ENCODE data around the gene TXLNA. TPM values are rescaled to one million over a fixed set of nuclear protein-coding genes. Genes with fewer than 3 reads are reported as not detected.

The TXLNA gene
- total RNA-seq, 1 donor from 2014 or later = 45.1 TPM

DNA sequence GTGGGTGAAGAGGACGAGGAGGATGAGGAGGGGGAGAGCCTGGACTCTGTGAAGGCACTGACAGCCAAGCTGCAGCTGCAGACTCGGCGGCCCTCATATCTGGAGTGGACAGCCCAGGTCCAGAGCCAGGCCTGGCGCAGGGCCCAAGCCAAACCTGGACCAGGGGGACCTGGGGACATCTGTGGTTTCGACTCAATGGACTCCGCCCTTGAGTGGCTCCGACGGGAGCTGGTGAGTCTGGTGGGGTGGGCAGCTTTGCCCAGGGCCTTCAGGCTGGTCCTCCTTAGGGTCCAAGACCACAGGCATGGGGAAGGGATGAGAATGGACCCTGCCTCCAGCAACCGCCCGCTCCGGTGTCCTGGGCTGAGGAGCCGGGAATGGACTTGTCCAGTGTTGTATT lies 68.0 kb downstream of the TXLNA start:
- peaks cover 61% of the 10 kb centered on the region for H3K4me1 ChIP-seq
- DNase-seq (no peak), ATAC-seq (no peak)
- no peaks in the 10 kb centered on the region for H3K36me3 ChIP-seq
- intact Hi-C loops (cut with DNase I) = no loop called here
- H3K27ac ChIP-seq = peak overlapping the region; percentile 81
- TF ChIP-seq, protein P1, sequence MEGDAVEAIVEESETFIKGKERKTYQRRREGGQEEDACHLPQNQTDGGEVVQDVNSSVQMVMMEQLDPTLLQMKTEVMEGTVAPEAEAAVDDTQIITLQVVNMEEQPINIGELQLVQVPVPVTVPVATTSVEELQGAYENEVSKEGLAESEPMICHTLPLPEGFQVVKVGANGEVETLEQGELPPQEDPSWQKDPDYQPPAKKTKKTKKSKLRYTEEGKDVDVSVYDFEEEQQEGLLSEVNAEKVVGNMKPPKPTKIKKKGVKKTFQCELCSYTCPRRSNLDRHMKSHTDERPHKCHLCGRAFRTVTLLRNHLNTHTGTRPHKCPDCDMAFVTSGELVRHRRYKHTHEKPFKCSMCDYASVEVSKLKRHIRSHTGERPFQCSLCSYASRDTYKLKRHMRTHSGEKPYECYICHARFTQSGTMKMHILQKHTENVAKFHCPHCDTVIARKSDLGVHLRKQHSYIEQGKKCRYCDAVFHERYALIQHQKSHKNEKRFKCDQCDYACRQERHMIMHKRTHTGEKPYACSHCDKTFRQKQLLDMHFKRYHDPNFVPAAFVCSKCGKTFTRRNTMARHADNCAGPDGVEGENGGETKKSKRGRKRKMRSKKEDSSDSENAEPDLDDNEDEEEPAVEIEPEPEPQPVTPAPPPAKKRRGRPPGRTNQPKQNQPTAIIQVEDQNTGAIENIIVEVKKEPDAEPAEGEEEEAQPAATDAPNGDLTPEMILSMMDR (IDR thresholded peaks at IDR 0.05) = no peak
- H3K4me3 ChIP-seq = peak overlapping the region; percentile 43
- peaks cover 4% of the 10 kb centered on the region for H3K27me3 ChIP-seq (ENCODE audit: low read depth)
- no peaks in the 10 kb centered on the region for H3K9me3 ChIP-seq

Other genes with a start within 250 kb of the TXLNA start
- 205 TPM for gene PTP4A2, start 241.3 kb upstream of the TXLNA start, total RNA-seq
- 79.5 TPM for gene KHDRBS1, start 165.8 kb upstream of the TXLNA start, total RNA-seq
- 15.3 TPM for gene TMEM39B, start 106.7 kb upstream of the TXLNA start, total RNA-seq
- 57.1 TPM for gene KPNA6, start 71.6 kb upstream of the TXLNA start, total RNA-seq
- 3.3 TPM for gene CCDC28B, start 20.9 kb downstream of the TXLNA start, total RNA-seq
- gene IQCC, start 26.0 kb downstream of the TXLNA start, total RNA-seq = 2.0 TPM
- gene DCDC2B, start 29.4 kb downstream of the TXLNA start, total RNA-seq = 3.2 TPM
- gene TMEM234, start 42.7 kb downstream of the TXLNA start, total RNA-seq = 24.5 TPM
- 99.4 TPM for gene EIF3I, start 42.7 kb downstream of the TXLNA start, total RNA-seq
- gene FAM167B, start 67.5 kb downstream of the TXLNA start, total RNA-seq = 21.9 TPM
- gene LCK, start 71.6 kb downstream of the TXLNA start, total RNA-seq = 7.5 TPM
- gene HDAC1, start 112.4 kb downstream of the TXLNA start, total RNA-seq = 68.9 TPM
- gene MARCKSL1, start 156.6 kb downstream of the TXLNA start, total RNA-seq = 34.7 TPM
- 9.7 TPM for gene FAM229A, start 182.8 kb downstream of the TXLNA start, total RNA-seq
- 2.1 TPM for gene TSSK3, start 182.9 kb downstream of the TXLNA start, total RNA-seq
- 63.2 TPM for gene BSDC1, start 214.8 kb downstream of the TXLNA start, total RNA-seq

All from lower lobe of right lung (tissue), 2 donors.